Liver (tissue), 3 donors: ENCODE measurements around the gene ACP7.

Experiments
- ATF3 ChIP-seq: IDR thresholded peaks from 2 replicates; pipeline ENCODE4 v1.6.1; 2016; ENCODE audit warnings: antibody characterized with exemption
- CTCF ChIP-seq: fragments of 150-350 bp; IDR thresholded peaks from 2 replicates; pipeline ENCODE4 v1.5.1; 2017; ENCODE audit warnings: improper control_type of control experiment, low read depth, low read length; ENCODE audit not compliant: missing input control
- HNF4G ChIP-seq: IDR thresholded peaks from 2 replicates; pipeline ENCODE4 v1.6.1; 2016; ENCODE audit warnings: antibody characterized with exemption
- JUND ChIP-seq, 2 donors: IDR thresholded peaks; 2 replicates each; pipeline ENCODE4 v1.6.1; 2016; ENCODE audit warnings: antibody characterized with exemption in 2 of 2
- TAF1 ChIP-seq: conservative IDR thresholded peaks from 2 replicates; pipeline ENCODE4 v1.6.1; 2016; ENCODE audit warnings: antibody characterized with exemption, mild to moderate bottlenecking
- ZBTB33 ChIP-seq: IDR thresholded peaks from 2 replicates; pipeline ENCODE4 v1.6.1; 2016; ENCODE audit warnings: antibody characterized with exemption
- donor health status: healthy.
- donor health status: healthy.

- TF ChIP-seq CTCF (no peak), HNF4G (no peak), ATF3 (no peak), TAF1 (no peak), JUND (IDR thresholded peaks at IDR 0.05) (no peak), ZBTB33 (no peak)
Measured at GRCh38 chr19:39132344-39132969, 48.3 kb downstream of the ACP7 start.
